ENCODE measurements around the gene CD19. TPM values are rescaled to one million over a fixed set of nuclear protein-coding genes. Genes with fewer than 3 reads are reported as not detected.

The CD19 gene
- total RNA-seq, 1 experiment from 2014 or later = not detected

DNA sequence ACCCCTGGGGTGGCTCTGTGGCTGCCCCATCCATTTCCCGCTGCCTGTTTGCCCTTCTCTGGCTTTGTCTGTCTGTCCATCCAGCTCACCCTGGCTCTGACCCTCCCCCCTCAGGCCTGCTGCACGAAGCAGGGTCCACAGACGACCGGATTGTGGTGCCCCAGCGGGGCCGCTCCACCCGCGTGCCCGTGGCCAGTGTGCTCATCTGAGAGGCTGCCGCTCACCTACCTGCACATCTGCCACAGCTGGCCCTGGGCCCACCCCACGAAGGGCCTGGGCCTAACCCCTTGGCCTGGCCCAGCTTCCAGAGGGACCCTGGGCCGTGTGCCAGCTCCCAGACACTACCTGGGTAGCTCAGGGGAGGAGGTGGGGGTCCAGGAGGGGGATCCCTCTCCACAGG is 52.3 kb downstream of the CD19 start:
- ATAC-seq (no peak), DNase-seq (ENCODE audit: low read depth, low spot score) (no peak)
- ChIA-PET POLR2A (no interaction called here), CTCF (interaction anchor here (0.6 kb wide), 1 partner anchor 133 kb away, joined by 4 read pairs; no protein-coding TSS in a partner anchor)
- intact Hi-C loops (cut with micrococcal nuclease; ENCODE audit: unreplicated experiment) (no loop called here), in situ Hi-C loops (cut with HindIII; ENCODE audit: low pct_unique_long_range_greater_than_20kb, low sequenced_read_pairs) (no loop called here)
- Histone ChIP-seq H3K36me3 (ENCODE audit: control insufficient read depth, insufficient read depth, low read length) (no peaks in the 10 kb centered on the region), H3K27me3 (ENCODE audit: control insufficient read depth, insufficient read depth, low read length) (no peaks in the 10 kb centered on the region), H3K4me1 (ENCODE audit: control insufficient read depth, insufficient read depth, low read length) (no peaks in the 10 kb centered on the region), H3K4me3 (ENCODE audit: low read depth in 2 of 2, low read length in 2 of 2) (no peak overlapping the region), H3K27ac (ENCODE audit: low read length) (no peak overlapping the region), H3K9me3 (ENCODE audit: control insufficient read depth, insufficient read depth, low read depth, low read length) (no peaks in the 10 kb centered on the region)
- no TSS peak for BruUV-seq (replicated peaks)
- TF ChIP-seq SIN3A (IDR thresholded peaks at IDR 0.05; ENCODE audit: borderline replicate concordance, insufficient read depth, low read depth, low read length) (no peak), POLR2AphosphoS5 (IDR thresholded peaks at IDR 0.05; ENCODE audit: low read depth, low read length) (no peak), TCF7L2 (IDR thresholded peaks at IDR 0.05; ENCODE audit: low read depth, low read length) (no peak)
- TF ChIP-seq, protein P1, sequence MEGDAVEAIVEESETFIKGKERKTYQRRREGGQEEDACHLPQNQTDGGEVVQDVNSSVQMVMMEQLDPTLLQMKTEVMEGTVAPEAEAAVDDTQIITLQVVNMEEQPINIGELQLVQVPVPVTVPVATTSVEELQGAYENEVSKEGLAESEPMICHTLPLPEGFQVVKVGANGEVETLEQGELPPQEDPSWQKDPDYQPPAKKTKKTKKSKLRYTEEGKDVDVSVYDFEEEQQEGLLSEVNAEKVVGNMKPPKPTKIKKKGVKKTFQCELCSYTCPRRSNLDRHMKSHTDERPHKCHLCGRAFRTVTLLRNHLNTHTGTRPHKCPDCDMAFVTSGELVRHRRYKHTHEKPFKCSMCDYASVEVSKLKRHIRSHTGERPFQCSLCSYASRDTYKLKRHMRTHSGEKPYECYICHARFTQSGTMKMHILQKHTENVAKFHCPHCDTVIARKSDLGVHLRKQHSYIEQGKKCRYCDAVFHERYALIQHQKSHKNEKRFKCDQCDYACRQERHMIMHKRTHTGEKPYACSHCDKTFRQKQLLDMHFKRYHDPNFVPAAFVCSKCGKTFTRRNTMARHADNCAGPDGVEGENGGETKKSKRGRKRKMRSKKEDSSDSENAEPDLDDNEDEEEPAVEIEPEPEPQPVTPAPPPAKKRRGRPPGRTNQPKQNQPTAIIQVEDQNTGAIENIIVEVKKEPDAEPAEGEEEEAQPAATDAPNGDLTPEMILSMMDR (IDR thresholded peaks at IDR 0.05) = no peak
- TF ChIP-seq, protein P2, sequence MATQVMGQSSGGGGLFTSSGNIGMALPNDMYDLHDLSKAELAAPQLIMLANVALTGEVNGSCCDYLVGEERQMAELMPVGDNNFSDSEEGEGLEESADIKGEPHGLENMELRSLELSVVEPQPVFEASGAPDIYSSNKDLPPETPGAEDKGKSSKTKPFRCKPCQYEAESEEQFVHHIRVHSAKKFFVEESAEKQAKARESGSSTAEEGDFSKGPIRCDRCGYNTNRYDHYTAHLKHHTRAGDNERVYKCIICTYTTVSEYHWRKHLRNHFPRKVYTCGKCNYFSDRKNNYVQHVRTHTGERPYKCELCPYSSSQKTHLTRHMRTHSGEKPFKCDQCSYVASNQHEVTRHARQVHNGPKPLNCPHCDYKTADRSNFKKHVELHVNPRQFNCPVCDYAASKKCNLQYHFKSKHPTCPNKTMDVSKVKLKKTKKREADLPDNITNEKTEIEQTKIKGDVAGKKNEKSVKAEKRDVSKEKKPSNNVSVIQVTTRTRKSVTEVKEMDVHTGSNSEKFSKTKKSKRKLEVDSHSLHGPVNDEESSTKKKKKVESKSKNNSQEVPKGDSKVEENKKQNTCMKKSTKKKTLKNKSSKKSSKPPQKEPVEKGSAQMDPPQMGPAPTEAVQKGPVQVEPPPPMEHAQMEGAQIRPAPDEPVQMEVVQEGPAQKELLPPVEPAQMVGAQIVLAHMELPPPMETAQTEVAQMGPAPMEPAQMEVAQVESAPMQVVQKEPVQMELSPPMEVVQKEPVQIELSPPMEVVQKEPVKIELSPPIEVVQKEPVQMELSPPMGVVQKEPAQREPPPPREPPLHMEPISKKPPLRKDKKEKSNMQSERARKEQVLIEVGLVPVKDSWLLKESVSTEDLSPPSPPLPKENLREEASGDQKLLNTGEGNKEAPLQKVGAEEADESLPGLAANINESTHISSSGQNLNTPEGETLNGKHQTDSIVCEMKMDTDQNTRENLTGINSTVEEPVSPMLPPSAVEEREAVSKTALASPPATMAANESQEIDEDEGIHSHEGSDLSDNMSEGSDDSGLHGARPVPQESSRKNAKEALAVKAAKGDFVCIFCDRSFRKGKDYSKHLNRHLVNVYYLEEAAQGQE (IDR thresholded peaks at IDR 0.05; ENCODE audit: insufficient read depth in 1 of 2, low read depth in 2 of 2, low read length in 1 of 2) = no peak

DNA sequence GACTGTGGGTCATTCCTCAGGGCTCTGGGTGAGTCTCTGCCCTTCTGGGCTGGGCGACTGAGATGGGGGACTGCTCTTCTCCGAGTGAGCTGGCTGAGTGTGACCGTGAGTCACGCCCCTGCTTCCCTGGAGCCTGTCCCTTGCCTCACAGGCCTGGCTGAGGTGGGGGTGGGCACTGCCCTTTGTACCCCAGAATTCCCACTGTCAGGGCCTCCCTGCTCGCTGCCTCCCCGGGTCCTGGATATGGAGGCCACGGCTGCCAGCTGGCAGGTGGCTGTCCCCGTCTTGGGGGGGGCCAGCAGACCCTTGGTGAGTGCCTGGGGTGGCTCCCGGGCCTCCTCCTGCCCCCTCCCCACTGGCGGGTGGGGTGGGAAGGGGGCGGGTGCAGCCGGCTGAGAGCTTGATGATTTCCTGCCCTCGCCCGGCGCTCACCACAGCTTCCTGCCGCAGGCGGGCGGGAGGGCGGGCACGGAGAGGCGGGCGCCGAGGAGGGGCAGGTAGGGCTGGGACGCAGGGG is 52.9 kb downstream of the CD19 start, which contains the start of gene LAT:
Gene LAT, plus strand, starts transcription at position 434 of the 517 bp plus-strand sequence. CDS start 366 bp downstream, outside the sequence.
- no peaks in the 10 kb centered on the region for H3K27me3 ChIP-seq (ENCODE audit: control insufficient read depth, insufficient read depth, low read length)
- intact Hi-C loops (cut with micrococcal nuclease; ENCODE audit: unreplicated experiment) = no loop called here
- CTCF ChIA-PET = no interaction called here
- no peak within 1 kb of the TSS for H3K4me3 ChIP-seq (ENCODE audit: low read depth in 2 of 2, low read length in 2 of 2)
- TF ChIP-seq, protein P1 (IDR thresholded peaks at IDR 0.05) = no peak
- TF ChIP-seq POLR2AphosphoS5 (IDR thresholded peaks at IDR 0.05; ENCODE audit: low read depth, low read length) (no peak), TCF7L2 (IDR thresholded peaks at IDR 0.05; ENCODE audit: low read depth, low read length) (no peak), SIN3A (IDR thresholded peaks at IDR 0.05; ENCODE audit: borderline replicate concordance, insufficient read depth, low read depth, low read length) (no peak)
- TF ChIP-seq, protein P2 (IDR thresholded peaks at IDR 0.05; ENCODE audit: insufficient read depth in 1 of 2, low read depth in 2 of 2, low read length in 1 of 2) = no peak
- no peaks in the 10 kb centered on the region for H3K9me3 ChIP-seq (ENCODE audit: control insufficient read depth, insufficient read depth, low read depth, low read length)
- no TSS peak for BruUV-seq (replicated peaks)
- DNase-seq (ENCODE audit: low read depth, low spot score) (no peak), ATAC-seq (peak; percentile 37; the same call in 1 of the 2 replicates)
- POLR2A ChIA-PET = no interaction called here
- H3K36me3 ChIP-seq (ENCODE audit: control insufficient read depth, insufficient read depth, low read length) = no peaks in the 10 kb centered on the region
- no peaks in the 10 kb centered on the region for H3K4me1 ChIP-seq (ENCODE audit: control insufficient read depth, insufficient read depth, low read length)
- no peak within 1 kb of the TSS for H3K27ac ChIP-seq (ENCODE audit: low read length)
- in situ Hi-C loops (cut with HindIII; ENCODE audit: low pct_unique_long_range_greater_than_20kb, low sequenced_read_pairs) = no loop called here
